Measurements from ENCODE around the gene ATF7. TPM values are rescaled to one million over a fixed set of nuclear protein-coding genes. Genes with fewer than 3 reads are reported as not detected.

ATF7 gene
- total and polyA plus RNA-seq, 9 of the 15 experiments (the other 6 are each of a cell fraction or from before 2014, with no cell fraction given) = 10.6 to 30.4 (median 20.7) TPM

- peak in 1 of 2 experiments; percentile 68; a peak in 1 of 4 replicates for TF ChIP-seq UBTF (IDR thresholded peaks at IDR 0.05; ENCODE audit: borderline replicate concordance in 1 of 2, low read depth in 2 of 2, low read length in 2 of 2)
- TF ChIP-seq ZMIZ1 (IDR thresholded peaks at IDR 0.05; ENCODE audit: low read depth in 2 of 2, low read length in 2 of 2) = no peak
- no peak for TF ChIP-seq BRD4 (IDR thresholded peaks at IDR 0.05)
- no peak for TF ChIP-seq MTA2 (IDR thresholded peaks at IDR 0.05; ENCODE audit: low read depth)
- no peak for TF ChIP-seq MBD2 (IDR thresholded peaks at IDR 0.05; ENCODE audit: borderline replicate concordance, low read depth)
- no peak for TF ChIP-seq NFYB (IDR thresholded peaks at IDR 0.05; ENCODE audit: extremely low read depth, insufficient read length)
- TF ChIP-seq SOX6 (IDR thresholded peaks at IDR 0.05) = no peak
- TF ChIP-seq, protein P1, sequence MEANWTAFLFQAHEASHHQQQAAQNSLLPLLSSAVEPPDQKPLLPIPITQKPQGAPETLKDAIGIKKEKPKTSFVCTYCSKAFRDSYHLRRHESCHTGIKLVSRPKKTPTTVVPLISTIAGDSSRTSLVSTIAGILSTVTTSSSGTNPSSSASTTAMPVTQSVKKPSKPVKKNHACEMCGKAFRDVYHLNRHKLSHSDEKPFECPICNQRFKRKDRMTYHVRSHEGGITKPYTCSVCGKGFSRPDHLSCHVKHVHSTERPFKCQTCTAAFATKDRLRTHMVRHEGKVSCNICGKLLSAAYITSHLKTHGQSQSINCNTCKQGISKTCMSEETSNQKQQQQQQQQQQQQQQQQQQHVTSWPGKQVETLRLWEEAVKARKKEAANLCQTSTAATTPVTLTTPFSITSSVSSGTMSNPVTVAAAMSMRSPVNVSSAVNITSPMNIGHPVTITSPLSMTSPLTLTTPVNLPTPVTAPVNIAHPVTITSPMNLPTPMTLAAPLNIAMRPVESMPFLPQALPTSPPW (CRISPR knock-in tag; IDR thresholded peaks at IDR 0.05) = peak; percentile 93
- TF ChIP-seq, protein P2, sequence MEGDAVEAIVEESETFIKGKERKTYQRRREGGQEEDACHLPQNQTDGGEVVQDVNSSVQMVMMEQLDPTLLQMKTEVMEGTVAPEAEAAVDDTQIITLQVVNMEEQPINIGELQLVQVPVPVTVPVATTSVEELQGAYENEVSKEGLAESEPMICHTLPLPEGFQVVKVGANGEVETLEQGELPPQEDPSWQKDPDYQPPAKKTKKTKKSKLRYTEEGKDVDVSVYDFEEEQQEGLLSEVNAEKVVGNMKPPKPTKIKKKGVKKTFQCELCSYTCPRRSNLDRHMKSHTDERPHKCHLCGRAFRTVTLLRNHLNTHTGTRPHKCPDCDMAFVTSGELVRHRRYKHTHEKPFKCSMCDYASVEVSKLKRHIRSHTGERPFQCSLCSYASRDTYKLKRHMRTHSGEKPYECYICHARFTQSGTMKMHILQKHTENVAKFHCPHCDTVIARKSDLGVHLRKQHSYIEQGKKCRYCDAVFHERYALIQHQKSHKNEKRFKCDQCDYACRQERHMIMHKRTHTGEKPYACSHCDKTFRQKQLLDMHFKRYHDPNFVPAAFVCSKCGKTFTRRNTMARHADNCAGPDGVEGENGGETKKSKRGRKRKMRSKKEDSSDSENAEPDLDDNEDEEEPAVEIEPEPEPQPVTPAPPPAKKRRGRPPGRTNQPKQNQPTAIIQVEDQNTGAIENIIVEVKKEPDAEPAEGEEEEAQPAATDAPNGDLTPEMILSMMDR (IDR thresholded peaks at IDR 0.05 in 2 of 3, conservative IDR thresholded peaks at IDR 0.05 in 1 of 3; ENCODE audit: insufficient read depth in 2 of 3, low read depth in 1 of 3, low read length in 3 of 3) = peak in 2 of 3 experiments; percentile 22 to 34; a peak in 1 of 6 replicates
- TF ChIP-seq MED1 (CRISPR knock-in tag; IDR thresholded peaks at IDR 0.05; ENCODE audit: borderline replicate concordance) = no peak
- TF ChIP-seq BHLHE40 (IDR thresholded peaks at IDR 0.05; ENCODE audit: low read length) = 0 out of 2 replicates have a peak, but pooled peaks have one; percentile 39
Measured at GRCh38 chr12:53499266-53500141, 126.7 kb downstream of the ATF7 start, which contains the start of gene MAP3K12 (continued).

Data from K562 (cell line).